Measurements from ENCODE around the gene FHOD3.

GRCh38 chr18:36256094-36256493 is 41.4 kb upstream of the FHOD3 start:
- TF ChIP-seq CTCF (conservative IDR thresholded peaks at IDR 0.05; ENCODE audit: low read depth, low read length) (no peak), CEBPB (IDR thresholded peaks at IDR 0.05; ENCODE audit: low read depth, low read length) (no peak)

Data from IMR-90 (cell line).